DMS79 (cell line): Measurements from ENCODE around the gene RFC4.

ENCODE experiments used
- DNase-seq: peaks from one replicate; lab custom pipeline; 2025; lab: John Stamatoyannopoulos, UW

The RFC4 gene

GRCh38 chr3:186786922-186787321, 19.4 kb downstream of the RFC4 start:
- DNase-seq, result no peak

GRCh38 chr3:186785495-186786018, 20.7 kb downstream of the RFC4 start:
- no peak for DNase-seq

GRCh38 chr3:186784820-186785494, 21.3 kb downstream of the RFC4 start:
- no peak for DNase-seq

GRCh38 chr3:186783731-186784515, 22.4 kb downstream of the RFC4 start:
- peak; percentile 18 for DNase-seq

- peak; percentile 49 for DNase-seq
Observed at GRCh38 chr3:186783058-186783730, 23.1 kb downstream of the RFC4 start, which contains the start of gene EIF4A2. EIF4A2 (plus strand) TSS chr3:186783577; CDS start chr3:186783611, 34 bp downstream.

- DNase-seq, result peak; percentile 36
Observed at GRCh38 chr3:186782542-186783057, 23.7 kb downstream of the RFC4 start.

- DNase-seq, result no peak
Observed at GRCh38 chr3:186779204-186779603, 27.1 kb downstream of the RFC4 start.

GRCh38 chr3:186775999-186776398, 30.3 kb downstream of the RFC4 start:
- no peak for DNase-seq

GRCh38 chr3:186772701-186773417, 33.4 kb downstream of the RFC4 start:
- no peak for DNase-seq

- no peak for DNase-seq
Observed at GRCh38 chr3:186772281-186772694, 34.0 kb downstream of the RFC4 start.

- no peak for DNase-seq
Observed at GRCh38 chr3:186760897-186761447, 45.3 kb downstream of the RFC4 start.

GRCh38 chr3:186760141-186760833, 46.0 kb downstream of the RFC4 start:
- peak; percentile 96 for DNase-seq

- no peak for DNase-seq
Observed at GRCh38 chr3:186759231-186759930, 46.9 kb downstream of the RFC4 start.

- no peak for DNase-seq
Observed at GRCh38 chr3:186757686-186758220, 48.5 kb downstream of the RFC4 start.

- no peak for DNase-seq
Observed at GRCh38 chr3:186757214-186757613, 49.1 kb downstream of the RFC4 start.

GRCh38 chr3:186754871-186755270, 51.4 kb downstream of the RFC4 start:
- no peak for DNase-seq

GRCh38 chr3:186754006-186754405, 52.3 kb downstream of the RFC4 start:
- DNase-seq, result no peak

GRCh38 chr3:186751480-186751879, 54.8 kb downstream of the RFC4 start:
- DNase-seq, result no peak

GRCh38 chr3:186750316-186750715, 56.0 kb downstream of the RFC4 start:
- DNase-seq, result no peak

- no peak for DNase-seq
Observed at GRCh38 chr3:186746008-186746407, 60.3 kb downstream of the RFC4 start.
